VCaP (cell line): ENCODE results near the gene TSNAX.

Experiments used
- H3K27ac ChIP-seq: fragments of 450-650 bp; 2 replicates; pipeline ENCODE4 v1.5.1; 2017
- CTCF ChIP-seq: fragments of 450-650 bp; conservative IDR thresholded peaks from 2 replicates; pipeline ENCODE4 v1.5.1; 2017; ENCODE audit warnings: mild to moderate bottlenecking, moderate library complexity

TSNAX gene

GRCh38 chr1:231536099-231536498 lies 7.6 kb downstream of the TSNAX start:
- no peak for TF ChIP-seq CTCF
- no peak overlapping the region for H3K27ac ChIP-seq

- TF ChIP-seq CTCF, result no peak
- no peak overlapping the region for H3K27ac ChIP-seq
These were observed 12.4 kb downstream of the TSNAX start for GRCh38 chr1:231540847-231541246.

DNA sequence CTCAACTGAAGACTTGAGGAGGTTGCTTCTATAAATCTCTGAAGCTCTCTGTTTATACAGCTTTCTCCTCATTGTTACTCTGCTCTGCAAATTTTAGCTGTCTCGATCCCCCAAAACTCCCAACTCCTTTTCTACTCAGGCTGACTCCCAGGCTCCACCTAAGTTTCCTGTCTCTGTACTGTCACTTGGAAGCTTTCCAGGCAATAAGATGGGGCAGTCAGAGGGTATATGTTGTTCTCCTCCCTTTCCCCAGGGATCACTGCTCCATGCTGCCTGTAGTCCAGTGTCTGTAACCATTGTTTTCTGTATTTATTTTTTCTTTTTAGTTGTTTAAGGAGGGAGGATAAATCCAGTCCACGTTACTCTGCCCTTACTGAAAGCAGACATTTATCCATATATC lies 13.4 kb downstream of the TSNAX start:
- no peak for TF ChIP-seq CTCF
- H3K27ac ChIP-seq, result no peak overlapping the region

DNA sequence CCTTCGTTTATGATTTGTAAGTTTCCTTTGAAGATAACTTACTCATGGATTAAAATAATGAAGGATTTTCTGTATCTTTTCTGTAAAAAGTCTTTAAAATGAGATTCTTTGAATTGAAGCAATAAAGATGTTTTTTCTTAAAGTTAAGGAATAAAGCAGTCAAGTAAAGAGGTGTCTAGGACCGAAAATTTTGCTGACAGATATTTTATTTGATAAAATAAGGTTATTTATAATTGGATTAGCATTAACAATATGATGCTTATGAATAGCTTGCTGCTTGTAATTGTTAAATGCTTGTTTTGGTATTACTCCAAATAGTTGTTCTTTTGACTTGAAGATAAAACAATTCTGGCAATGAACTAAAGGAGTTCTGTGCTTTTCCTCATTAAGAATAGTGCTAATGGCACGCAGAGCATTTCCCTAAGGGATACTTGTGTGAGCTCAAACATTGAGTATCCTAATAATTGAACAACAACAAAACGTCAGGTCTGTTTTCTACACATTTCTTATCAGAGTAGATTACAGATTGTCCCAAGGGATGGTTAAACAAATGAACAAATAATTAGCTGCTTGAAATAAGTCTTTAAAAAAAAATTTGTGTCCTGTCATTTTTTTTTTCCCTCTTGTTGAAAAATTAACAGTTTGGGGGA lies 16.6 kb downstream of the TSNAX start:
- no peak for TF ChIP-seq CTCF
- H3K27ac ChIP-seq, result 0 out of 2 replicates have a peak overlapping the region, but pooled peaks have one; percentile 12

GRCh38 chr1:231546693-231547092 lies 18.2 kb downstream of the TSNAX start:
- no peak overlapping the region for H3K27ac ChIP-seq
- TF ChIP-seq CTCF, result no peak

- TF ChIP-seq CTCF, result no peak
- H3K27ac ChIP-seq, result no peak overlapping the region
These were observed 21.4 kb downstream of the TSNAX start for GRCh38 chr1:231549733-231550447.

DNA sequence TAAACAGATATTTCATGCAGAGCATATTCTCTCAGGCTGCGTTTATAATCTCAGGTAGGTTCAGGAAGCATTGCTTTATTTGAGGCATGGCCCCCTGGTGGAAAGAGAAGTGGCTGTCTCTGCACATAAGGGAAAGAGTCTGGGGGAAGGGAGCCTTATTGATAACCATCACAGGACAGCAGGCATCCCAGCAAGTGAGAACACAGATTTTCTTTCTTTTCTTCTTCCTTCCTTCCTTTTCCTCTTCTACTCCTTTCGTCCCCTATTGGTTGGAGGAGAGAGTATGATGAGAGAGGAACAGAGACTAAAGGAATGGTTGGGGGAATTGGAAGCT lies 21.9 kb downstream of the TSNAX start:
- no peak overlapping the region for H3K27ac ChIP-seq
- TF ChIP-seq CTCF, result peak; percentile 78
